ENCODE data around the gene ZNF655.

DNA sequence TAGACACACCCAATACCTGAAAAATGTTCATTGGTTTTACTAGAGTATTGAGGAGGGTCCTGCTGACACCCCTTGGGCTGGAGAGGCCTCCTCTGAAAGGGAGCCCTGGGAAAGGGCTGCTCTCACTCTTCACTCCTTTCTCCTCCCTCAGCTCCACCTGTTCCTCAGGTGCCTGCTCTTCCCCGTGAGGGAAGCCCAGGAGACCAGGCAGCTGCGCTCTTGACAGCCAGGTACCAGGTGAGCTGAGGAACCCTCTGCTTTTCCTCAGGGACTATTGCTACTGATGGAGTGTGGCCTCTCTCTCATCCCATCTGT is 3.3 kb downstream of the ZNF655 start:
- TF ChIP-seq, protein P1, sequence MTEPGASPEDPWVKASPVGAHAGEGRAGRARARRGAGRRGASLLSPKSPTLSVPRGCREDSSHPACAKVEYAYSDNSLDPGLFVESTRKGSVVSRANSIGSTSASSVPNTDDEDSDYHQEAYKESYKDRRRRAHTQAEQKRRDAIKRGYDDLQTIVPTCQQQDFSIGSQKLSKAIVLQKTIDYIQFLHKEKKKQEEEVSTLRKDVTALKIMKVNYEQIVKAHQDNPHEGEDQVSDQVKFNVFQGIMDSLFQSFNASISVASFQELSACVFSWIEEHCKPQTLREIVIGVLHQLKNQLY (CRISPR knock-in tag; IDR thresholded peaks at IDR 0.05), result no peak
- TF ChIP-seq, protein P2, sequence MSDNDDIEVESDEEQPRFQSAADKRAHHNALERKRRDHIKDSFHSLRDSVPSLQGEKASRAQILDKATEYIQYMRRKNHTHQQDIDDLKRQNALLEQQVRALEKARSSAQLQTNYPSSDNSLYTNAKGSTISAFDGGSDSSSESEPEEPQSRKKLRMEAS (CRISPR knock-in tag; IDR thresholded peaks at IDR 0.05), result no peak
- TF ChIP-seq, protein P3, sequence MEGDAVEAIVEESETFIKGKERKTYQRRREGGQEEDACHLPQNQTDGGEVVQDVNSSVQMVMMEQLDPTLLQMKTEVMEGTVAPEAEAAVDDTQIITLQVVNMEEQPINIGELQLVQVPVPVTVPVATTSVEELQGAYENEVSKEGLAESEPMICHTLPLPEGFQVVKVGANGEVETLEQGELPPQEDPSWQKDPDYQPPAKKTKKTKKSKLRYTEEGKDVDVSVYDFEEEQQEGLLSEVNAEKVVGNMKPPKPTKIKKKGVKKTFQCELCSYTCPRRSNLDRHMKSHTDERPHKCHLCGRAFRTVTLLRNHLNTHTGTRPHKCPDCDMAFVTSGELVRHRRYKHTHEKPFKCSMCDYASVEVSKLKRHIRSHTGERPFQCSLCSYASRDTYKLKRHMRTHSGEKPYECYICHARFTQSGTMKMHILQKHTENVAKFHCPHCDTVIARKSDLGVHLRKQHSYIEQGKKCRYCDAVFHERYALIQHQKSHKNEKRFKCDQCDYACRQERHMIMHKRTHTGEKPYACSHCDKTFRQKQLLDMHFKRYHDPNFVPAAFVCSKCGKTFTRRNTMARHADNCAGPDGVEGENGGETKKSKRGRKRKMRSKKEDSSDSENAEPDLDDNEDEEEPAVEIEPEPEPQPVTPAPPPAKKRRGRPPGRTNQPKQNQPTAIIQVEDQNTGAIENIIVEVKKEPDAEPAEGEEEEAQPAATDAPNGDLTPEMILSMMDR (IDR thresholded peaks at IDR 0.05), result no peak
- TF ChIP-seq, protein P4, sequence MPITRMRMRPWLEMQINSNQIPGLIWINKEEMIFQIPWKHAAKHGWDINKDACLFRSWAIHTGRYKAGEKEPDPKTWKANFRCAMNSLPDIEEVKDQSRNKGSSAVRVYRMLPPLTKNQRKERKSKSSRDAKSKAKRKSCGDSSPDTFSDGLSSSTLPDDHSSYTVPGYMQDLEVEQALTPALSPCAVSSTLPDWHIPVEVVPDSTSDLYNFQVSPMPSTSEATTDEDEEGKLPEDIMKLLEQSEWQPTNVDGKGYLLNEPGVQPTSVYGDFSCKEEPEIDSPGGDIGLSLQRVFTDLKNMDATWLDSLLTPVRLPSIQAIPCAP (CRISPR knock-in tag; IDR thresholded peaks at IDR 0.05), result no peak
- no peak for TF ChIP-seq SP1 (CRISPR knock-in tag; conservative IDR thresholded peaks at IDR 0.05)
- TF ChIP-seq CBFB (CRISPR knock-in tag; IDR thresholded peaks at IDR 0.05; ENCODE audit: low read depth), result no peak
- no peak for TF ChIP-seq TP53 (CRISPR knock-in tag; IDR thresholded peaks at IDR 0.05)

Measured in WTC11 (cell line).